ENCODE results near the gene BLM.

BLM gene

GRCh38 chr15:90840954-90841353 is 123.8 kb downstream of the BLM start:
- TF ChIP-seq, protein P1, sequence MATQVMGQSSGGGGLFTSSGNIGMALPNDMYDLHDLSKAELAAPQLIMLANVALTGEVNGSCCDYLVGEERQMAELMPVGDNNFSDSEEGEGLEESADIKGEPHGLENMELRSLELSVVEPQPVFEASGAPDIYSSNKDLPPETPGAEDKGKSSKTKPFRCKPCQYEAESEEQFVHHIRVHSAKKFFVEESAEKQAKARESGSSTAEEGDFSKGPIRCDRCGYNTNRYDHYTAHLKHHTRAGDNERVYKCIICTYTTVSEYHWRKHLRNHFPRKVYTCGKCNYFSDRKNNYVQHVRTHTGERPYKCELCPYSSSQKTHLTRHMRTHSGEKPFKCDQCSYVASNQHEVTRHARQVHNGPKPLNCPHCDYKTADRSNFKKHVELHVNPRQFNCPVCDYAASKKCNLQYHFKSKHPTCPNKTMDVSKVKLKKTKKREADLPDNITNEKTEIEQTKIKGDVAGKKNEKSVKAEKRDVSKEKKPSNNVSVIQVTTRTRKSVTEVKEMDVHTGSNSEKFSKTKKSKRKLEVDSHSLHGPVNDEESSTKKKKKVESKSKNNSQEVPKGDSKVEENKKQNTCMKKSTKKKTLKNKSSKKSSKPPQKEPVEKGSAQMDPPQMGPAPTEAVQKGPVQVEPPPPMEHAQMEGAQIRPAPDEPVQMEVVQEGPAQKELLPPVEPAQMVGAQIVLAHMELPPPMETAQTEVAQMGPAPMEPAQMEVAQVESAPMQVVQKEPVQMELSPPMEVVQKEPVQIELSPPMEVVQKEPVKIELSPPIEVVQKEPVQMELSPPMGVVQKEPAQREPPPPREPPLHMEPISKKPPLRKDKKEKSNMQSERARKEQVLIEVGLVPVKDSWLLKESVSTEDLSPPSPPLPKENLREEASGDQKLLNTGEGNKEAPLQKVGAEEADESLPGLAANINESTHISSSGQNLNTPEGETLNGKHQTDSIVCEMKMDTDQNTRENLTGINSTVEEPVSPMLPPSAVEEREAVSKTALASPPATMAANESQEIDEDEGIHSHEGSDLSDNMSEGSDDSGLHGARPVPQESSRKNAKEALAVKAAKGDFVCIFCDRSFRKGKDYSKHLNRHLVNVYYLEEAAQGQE (IDR thresholded peaks at IDR 0.05; ENCODE audit: insufficient read depth in 1 of 2, low read depth in 2 of 2, low read length in 2 of 2), result no peak
- TF ChIP-seq POLR2AphosphoS5 (IDR thresholded peaks at IDR 0.05; ENCODE audit: low read depth, low read length) (no peak), TAF1 (IDR thresholded peaks at IDR 0.05; ENCODE audit: borderline replicate concordance, insufficient read depth, low read length) (no peak), FOXP2 (optimal IDR thresholded peaks at IDR 0.05; ENCODE audit: borderline replicate concordance, extremely low read depth, extremely low read length, insufficient read depth) (no peak), SIN3A (IDR thresholded peaks at IDR 0.05; ENCODE audit: borderline replicate concordance, insufficient read depth, low read length) (no peak)

- TF ChIP-seq TAF1 (IDR thresholded peaks at IDR 0.05; ENCODE audit: borderline replicate concordance, insufficient read depth, low read length) (no peak), SIN3A (IDR thresholded peaks at IDR 0.05; ENCODE audit: borderline replicate concordance, insufficient read depth, low read length) (no peak), FOXP2 (optimal IDR thresholded peaks at IDR 0.05; ENCODE audit: borderline replicate concordance, extremely low read depth, extremely low read length, insufficient read depth) (no peak), POLR2AphosphoS5 (IDR thresholded peaks at IDR 0.05; ENCODE audit: low read depth, low read length) (no peak)
- TF ChIP-seq, protein P1 (IDR thresholded peaks at IDR 0.05; ENCODE audit: insufficient read depth in 1 of 2, low read depth in 2 of 2, low read length in 2 of 2), result no peak
Observed at GRCh38 chr15:90844696-90845095, 127.5 kb downstream of the BLM start.

DNA sequence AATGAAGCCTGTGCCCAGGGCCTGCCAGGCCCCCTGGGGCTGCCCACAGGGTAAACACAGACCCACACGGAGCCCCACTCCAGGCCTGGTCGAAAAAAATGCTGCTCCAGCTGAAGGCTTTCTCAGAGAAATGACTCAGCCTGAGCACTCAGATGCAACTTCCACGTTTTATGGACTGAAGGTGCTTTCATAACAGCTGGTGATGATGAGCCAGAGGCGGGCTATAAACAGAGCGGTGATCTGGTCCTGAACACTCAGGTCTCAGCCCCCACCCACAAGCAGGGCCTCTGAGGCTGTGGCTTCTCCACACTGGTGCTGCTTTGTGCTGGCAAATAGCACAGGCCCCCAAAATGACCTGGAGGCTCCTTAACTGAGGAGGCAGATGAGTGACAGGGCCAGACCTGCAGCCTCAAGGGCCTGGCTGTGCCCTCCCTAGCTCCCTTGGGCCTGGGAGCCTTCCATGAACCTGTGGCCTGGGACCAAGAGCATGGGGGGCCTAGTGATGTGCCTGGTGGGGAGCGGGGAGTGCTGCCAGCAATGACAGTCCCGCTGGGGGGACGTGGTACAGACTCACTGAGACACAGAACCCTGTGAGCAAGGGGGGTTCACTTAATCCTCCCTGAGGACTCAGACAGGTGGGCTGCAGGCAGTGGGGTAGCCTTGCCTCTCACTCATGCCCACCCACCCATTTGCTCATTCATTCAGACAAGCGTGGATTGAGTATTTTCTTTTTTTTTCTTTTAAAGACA is 128.2 kb downstream of the BLM start:
- no peak for TF ChIP-seq POLR2AphosphoS5 (IDR thresholded peaks at IDR 0.05; ENCODE audit: low read depth, low read length)
- TF ChIP-seq TAF1 (IDR thresholded peaks at IDR 0.05; ENCODE audit: borderline replicate concordance, insufficient read depth, low read length), result no peak
- TF ChIP-seq SIN3A (IDR thresholded peaks at IDR 0.05; ENCODE audit: borderline replicate concordance, insufficient read depth, low read length), result no peak
- TF ChIP-seq, protein P1 (IDR thresholded peaks at IDR 0.05; ENCODE audit: insufficient read depth in 1 of 2, low read depth in 2 of 2, low read length in 2 of 2), result no peak
- no peak for TF ChIP-seq FOXP2 (optimal IDR thresholded peaks at IDR 0.05; ENCODE audit: borderline replicate concordance, extremely low read depth, extremely low read length, insufficient read depth)

DNA sequence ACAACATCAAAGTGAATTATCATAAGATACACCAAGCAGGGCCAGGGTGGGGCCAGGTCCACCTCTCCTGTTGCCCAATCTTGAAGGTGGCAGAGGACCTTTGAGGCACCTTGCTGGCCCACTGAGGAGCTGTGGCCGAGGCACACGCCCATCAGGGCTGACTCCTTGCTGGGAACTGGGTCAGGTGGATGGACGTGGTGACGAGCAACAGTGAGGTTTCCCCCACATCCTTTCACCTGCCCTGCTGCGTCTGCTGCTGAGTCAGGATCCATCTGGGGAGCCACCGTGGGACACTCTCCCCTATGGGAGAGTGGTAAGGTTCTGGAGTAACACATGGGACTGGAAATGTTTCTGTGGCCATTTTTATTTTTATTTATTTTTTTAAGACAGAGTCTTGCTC is 134.0 kb downstream of the BLM start:
- TF ChIP-seq SIN3A (IDR thresholded peaks at IDR 0.05; ENCODE audit: borderline replicate concordance, insufficient read depth, low read length), result no peak
- no peak for TF ChIP-seq FOXP2 (optimal IDR thresholded peaks at IDR 0.05; ENCODE audit: borderline replicate concordance, extremely low read depth, extremely low read length, insufficient read depth)
- TF ChIP-seq, protein P1 (IDR thresholded peaks at IDR 0.05; ENCODE audit: insufficient read depth in 1 of 2, low read depth in 2 of 2, low read length in 2 of 2), result no peak
- no peak for TF ChIP-seq POLR2AphosphoS5 (IDR thresholded peaks at IDR 0.05; ENCODE audit: low read depth, low read length)
- no peak for TF ChIP-seq TAF1 (IDR thresholded peaks at IDR 0.05; ENCODE audit: borderline replicate concordance, insufficient read depth, low read length)
